GM04503 (cell line): ENCODE measurements around the gene PTPRN2.
"Not testable (repeated sequence)": the region's sequence is repeated elsewhere in the genome, so short reads cannot be mapped to it uniquely, and the experiment has no call there.

Experiments
- DNase-seq: peaks from one replicate; pipeline ENCODE4 v3.0.0-alpha.2; 2012; ENCODE audit warnings: low read depth

PTPRN2 gene

GRCh38 chr7:158550886-158551452 lies 36.7 kb downstream of the PTPRN2 start:
- no peak for DNase-seq

- DNase-seq, result no peak
Measured at GRCh38 chr7:158550394-158550700, 37.3 kb downstream of the PTPRN2 start.

- no peak for DNase-seq
Measured at GRCh38 chr7:158549616-158550393, 37.8 kb downstream of the PTPRN2 start.

- DNase-seq, result no peak
Measured at GRCh38 chr7:158549176-158549615, 38.4 kb downstream of the PTPRN2 start.

DNA sequence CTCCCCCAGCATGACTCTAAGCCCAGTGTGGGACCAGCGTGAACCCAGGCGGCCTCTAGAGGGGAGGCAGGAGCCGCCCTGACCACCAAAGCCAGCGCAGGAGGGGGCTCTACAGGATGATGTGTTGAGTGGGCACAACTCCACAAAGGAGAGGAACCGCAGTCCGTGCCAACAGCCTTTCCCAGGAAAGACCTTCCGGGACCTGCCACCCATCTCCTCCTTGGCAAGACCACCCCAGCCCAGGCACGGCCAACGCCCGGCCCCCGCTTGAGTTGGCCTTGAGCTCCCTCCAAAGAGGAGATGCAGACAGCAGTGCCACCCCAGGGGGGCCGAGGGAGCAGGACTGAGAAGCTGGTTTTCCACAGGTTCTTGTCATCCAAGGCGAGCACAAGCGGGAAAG lies 38.9 kb downstream of the PTPRN2 start:
- DNase-seq, result no peak

GRCh38 chr7:158547817-158548216 lies 39.8 kb downstream of the PTPRN2 start:
- DNase-seq, result no peak

DNA sequence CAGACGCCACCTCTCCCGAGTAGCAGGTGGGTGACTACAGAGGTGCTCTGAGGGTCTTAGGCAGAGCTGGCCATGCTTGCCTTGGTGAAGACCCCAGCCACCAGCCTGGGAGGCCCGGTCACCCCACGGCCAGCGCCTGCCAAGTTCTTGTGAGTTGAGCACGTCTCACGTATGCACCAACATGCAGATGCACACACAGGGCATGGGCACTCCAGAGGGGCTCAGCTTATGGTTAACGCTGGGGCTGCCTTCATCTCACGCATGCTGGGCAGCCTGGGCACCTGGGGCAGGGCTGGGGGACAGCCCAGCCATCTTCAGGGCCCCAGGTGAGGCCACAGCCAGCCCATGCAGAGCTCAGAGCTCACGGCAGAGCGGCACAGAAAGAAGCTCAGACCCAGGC lies 41.0 kb downstream of the PTPRN2 start:
- no peak for DNase-seq

- DNase-seq, result no peak
Measured at GRCh38 chr7:158546214-158546613, 41.4 kb downstream of the PTPRN2 start.

GRCh38 chr7:158544708-158545107 lies 42.9 kb downstream of the PTPRN2 start:
- no peak for DNase-seq

GRCh38 chr7:158543840-158544239 lies 43.8 kb downstream of the PTPRN2 start:
- DNase-seq, result no peak

DNA sequence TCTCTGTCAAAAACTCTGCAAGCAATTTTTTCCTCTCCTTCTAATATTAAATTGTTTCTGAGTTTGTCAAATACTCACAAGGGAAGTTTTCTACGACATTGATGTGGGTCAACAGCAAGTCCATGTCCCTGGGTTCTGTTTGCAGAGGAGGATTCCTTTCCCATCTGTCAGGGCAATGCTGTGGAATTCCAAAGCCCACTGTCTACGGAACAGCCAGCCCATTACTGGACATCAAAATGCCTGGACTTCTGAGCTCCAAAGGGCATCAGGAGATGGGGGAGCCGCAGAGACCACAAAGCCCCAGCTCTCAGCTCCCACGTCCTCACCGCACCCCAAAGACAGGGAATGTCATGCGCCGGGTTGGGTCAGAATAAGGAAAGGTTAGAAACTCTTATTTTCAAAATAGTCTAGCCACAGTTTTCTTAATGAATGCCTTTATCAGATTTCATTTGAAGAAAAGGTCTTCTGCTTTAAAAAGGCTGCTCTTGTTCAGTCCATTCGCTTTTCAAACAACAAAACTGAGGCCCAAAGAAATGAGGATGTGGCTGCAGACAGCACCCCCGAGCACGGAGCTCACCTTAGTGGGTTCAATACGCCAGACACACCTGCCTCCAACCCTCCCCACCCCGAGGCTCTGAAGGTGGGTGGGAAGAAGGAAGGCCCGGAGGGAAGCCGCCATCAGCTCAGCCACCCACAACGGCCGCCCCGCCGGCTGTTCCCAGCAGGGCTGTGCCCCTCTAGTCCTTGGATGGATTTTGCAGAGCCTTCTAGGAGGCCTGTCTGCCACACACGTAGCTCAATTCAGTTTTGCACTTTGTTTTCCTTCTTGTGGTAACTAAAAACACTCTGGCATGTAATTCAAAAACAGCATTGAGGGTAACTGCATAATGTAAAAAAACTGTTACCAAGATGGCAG lies 44.7 kb downstream of the PTPRN2 start:
- DNase-seq, result no peak

DNA sequence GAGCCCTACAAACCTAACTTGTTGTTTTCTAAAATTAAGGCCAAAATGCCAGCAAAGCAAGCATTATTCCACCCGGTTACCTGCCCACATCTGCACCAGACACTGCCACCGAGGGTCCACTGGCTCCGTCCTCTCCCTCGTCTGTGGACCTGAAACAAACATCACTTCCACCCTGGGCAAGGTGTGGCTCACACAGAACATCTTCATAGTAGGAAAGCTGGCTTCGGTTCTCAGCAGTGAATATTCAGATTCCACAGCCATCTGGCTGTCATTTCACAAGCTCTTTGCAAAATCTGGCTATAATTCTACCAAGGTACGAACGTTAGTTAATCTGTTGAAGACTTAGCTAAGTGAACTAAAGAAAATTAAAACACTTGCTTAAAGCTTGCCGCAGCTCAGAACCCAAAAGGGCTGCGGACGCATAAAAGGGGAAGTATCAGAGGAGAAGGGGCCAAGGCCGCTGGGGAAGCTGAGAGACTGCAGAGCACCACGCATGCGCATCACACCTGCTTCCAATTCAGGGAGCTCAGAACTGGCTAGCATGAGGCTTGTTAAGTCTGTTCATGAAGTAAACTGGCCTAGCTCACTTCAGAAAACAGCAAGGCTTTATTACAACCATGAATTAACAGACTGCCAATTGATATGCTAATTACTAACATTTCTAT lies 46.1 kb downstream of the PTPRN2 start:
- no peak for DNase-seq

- no peak for DNase-seq
Measured at GRCh38 chr7:158539711-158540146, 47.9 kb downstream of the PTPRN2 start.

- no peak for DNase-seq
Measured at GRCh38 chr7:158538156-158538946, 49.3 kb downstream of the PTPRN2 start.

GRCh38 chr7:158537516-158537882 lies 50.1 kb downstream of the PTPRN2 start:
- no peak for DNase-seq

DNA sequence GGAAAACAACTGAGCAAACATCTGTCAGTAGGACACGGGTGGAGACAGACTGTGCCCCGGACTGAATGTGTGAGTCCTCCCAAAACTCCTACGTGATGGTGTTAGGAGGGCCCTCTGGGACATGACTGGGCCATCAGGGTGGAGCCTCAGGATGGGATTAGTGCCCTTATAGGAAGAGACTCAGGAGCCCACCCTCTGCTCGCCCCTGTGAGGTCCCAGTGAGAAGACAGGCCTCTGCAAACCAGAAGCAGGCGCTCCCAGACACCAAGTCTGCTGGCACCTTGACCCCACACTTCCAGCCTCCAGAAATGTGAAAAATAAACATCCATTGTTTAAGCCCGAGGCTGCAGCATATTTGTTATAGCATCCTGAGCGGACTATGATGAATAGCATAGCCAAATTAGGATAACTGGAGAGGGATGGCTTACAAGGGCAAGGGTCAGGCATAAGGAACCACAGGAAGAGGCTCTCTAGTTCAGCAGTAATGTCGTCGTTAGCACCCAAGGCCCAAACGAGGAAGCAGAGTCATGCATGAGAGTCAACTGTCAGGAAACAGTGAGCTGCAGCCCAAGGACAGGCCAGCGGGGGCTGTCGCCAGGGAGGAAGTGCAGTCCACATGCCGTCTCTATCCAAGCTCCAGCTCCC lies 50.6 kb downstream of the PTPRN2 start:
- no peak for DNase-seq

DNA sequence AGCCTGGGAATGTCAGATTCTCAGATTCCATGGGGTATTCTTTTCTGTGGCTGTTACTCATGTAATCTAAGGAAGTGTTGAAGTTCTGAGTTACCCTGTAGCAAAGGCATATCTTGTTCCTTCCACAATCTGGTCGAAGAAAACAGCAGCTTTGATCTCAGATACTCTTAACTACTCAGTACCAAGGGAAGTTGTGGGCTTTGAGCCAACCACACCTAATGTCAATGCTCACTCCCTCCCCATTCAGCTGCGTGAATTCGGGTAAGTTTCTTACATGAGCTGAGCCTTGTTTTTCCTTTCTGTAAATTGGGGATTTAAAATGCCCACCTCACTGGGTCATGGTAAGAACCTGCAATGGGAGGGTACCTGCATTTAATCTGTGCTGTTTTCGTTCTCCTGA lies 52.5 kb downstream of the PTPRN2 start:
- no peak for DNase-seq

- no peak for DNase-seq
Measured at GRCh38 chr7:158534598-158534997, 53.0 kb downstream of the PTPRN2 start.

GRCh38 chr7:158534134-158534515 lies 53.5 kb downstream of the PTPRN2 start:
- DNase-seq, result not testable (repeated sequence)

GRCh38 chr7:158533386-158534133 lies 54.1 kb downstream of the PTPRN2 start:
- DNase-seq, result no peak
